GM12878 (cell line): ENCODE results near the gene SGTA. TPM values are rescaled to one million over a fixed set of nuclear protein-coding genes. Genes with fewer than 3 reads are reported as not detected.

Experiments used
- BCL11A ChIP-seq: IDR thresholded peaks from 2 replicates; pipeline ENCODE4 v1.6.1; 2011; ENCODE audit warnings: low read depth, low read length
- CBX5 ChIP-seq: sonication (generic); IDR thresholded peaks from 2 replicates; pipeline ENCODE4 v1.6.1; 2016; ENCODE audit warnings: low read depth, moderate library complexity, mild to moderate bottlenecking, inconsistent platforms
- CREM ChIP-seq: IDR thresholded peaks from 2 replicates; pipeline ENCODE4 v1.6.1; 2014; ENCODE audit warnings: antibody characterized with exemption, low read depth
- E4F1 ChIP-seq: fragments of 450-650 bp; IDR thresholded peaks from 2 replicates; pipeline ENCODE4 v1.6.1; 2018; ENCODE audit warnings: borderline replicate concordance, mild to moderate bottlenecking; ENCODE audit not compliant: partially characterized antibody
- EZH2 ChIP-seq: IDR thresholded peaks from 2 replicates; pipeline ENCODE4 v1.6.1; 2012; ENCODE audit warnings: low read depth, mild to moderate bottlenecking, control low read depth, inconsistent platforms, low read length, borderline replicate concordance; ENCODE audit not compliant: control insufficient read depth
- HDAC2 ChIP-seq: fragments of 200-600 bp; sonication (generic); IDR thresholded peaks from 2 replicates; pipeline ENCODE4 v1.6.1; 2017
- MAX ChIP-seq: IDR thresholded peaks from 2 replicates; pipeline ENCODE4 v1.6.1; 2012; ENCODE audit warnings: low read depth, low read length, improper control_type of control experiment
- MEF2B ChIP-seq: fragments of 450-650 bp; IDR thresholded peaks from 2 replicates; pipeline ENCODE4 v1.6.1; 2018; ENCODE audit warnings: mild to moderate bottlenecking, moderate library complexity; ENCODE audit not compliant: partially characterized antibody, poor library complexity, severe bottlenecking
- NFXL1 ChIP-seq: fragments of 450-650 bp; IDR thresholded peaks from 2 replicates; pipeline ENCODE4 v1.6.1; 2017; ENCODE audit warnings: antibody characterized with exemption, mild to moderate bottlenecking, borderline replicate concordance
- NRF1 ChIP-seq: conservative IDR thresholded peaks from 2 replicates; pipeline ENCODE4 v1.6.1; 2011; ENCODE audit warnings: mild to moderate bottlenecking, low read depth, low read length, improper control_type of control experiment
- PAX5 ChIP-seq: IDR thresholded peaks from 2 replicates; pipeline ENCODE4 v1.6.1; 2011; ENCODE audit warnings: low read depth, low read length, borderline replicate concordance
- PAX8 ChIP-seq: fragments of 450-650 bp; IDR thresholded peaks from 2 replicates; pipeline ENCODE4 v1.6.1; 2017; ENCODE audit warnings: mild to moderate bottlenecking, moderate library complexity
- PBX3 ChIP-seq: IDR thresholded peaks from 2 replicates; pipeline ENCODE4 v1.6.1; 2011; ENCODE audit warnings: mild to moderate bottlenecking, low read depth, low read length, moderate library complexity; ENCODE audit not compliant: insufficient replicate concordance
- PKNOX1 ChIP-seq: fragments of 450-650 bp; IDR thresholded peaks from 2 replicates; pipeline ENCODE4 v1.6.1; 2016; ENCODE audit warnings: mild to moderate bottlenecking
- POLR2A ChIP-seq: IDR thresholded peaks from 2 replicates; pipeline ENCODE4 v1.6.1; 2011; ENCODE audit warnings: low read depth, mild to moderate bottlenecking, low read length
- RB1 ChIP-seq: fragments of 450-650 bp; formaldehyde crosslinking; IDR thresholded peaks from 2 replicates; pipeline ENCODE4 v1.6.1; 2017; ENCODE audit warnings: mild to moderate bottlenecking, borderline replicate concordance
- SMAD1 ChIP-seq: fragments of 450-650 bp; IDR thresholded peaks from 2 replicates; pipeline ENCODE4 v1.6.1; 2018; ENCODE audit warnings: mild to moderate bottlenecking, low read depth; ENCODE audit not compliant: partially characterized antibody
- SREBF2 ChIP-seq: IDR thresholded peaks from 2 replicates; pipeline ENCODE4 v1.6.1; 2012; ENCODE audit warnings: mild to moderate bottlenecking, low read length
- USF2 ChIP-seq: IDR thresholded peaks from 2 replicates; pipeline ENCODE4 v1.6.1; 2011; ENCODE audit warnings: low read depth, low read length, improper control_type of control experiment, borderline replicate concordance
- ZNF217 ChIP-seq: fragments of 450-650 bp; IDR thresholded peaks from 2 replicates; pipeline ENCODE4 v1.6.1; 2017; ENCODE audit warnings: antibody characterized with exemption, mild to moderate bottlenecking
- ZZZ3 ChIP-seq: IDR thresholded peaks from 2 replicates; pipeline ENCODE4 v1.6.1; 2011; ENCODE audit warnings: low read depth; ENCODE audit not compliant: control insufficient read depth, insufficient read length
- polyA plus RNA-seq, 11 experiments: library from polyadenylated mRNA; depleted of rRNA in 4 of 11; unstranded in 6 of 11; stranded (reverse) in 5 of 11; fragments of >200 nt; fragmentation: Nextera tagmentation in 4 of 11; fragmentation: Illumina TruSeq in 1 of 11; extraction: Ambion mirVana in 4 of 11; extraction: Trizol in 1 of 11; gene quantifications; 1 replicate in 1 of 11; 2 replicates in 10 of 11; pipeline versions ENCODE4 v1.2.1 to v1.2.3, GENCODE V29; 2011 to 2016; ENCODE audit warnings: inconsistent platforms in 2 of 11, missing spikeins in 2 of 11, low read depth in 1 of 11
- total RNA-seq, 4 experiments: library from RNA; depleted of rRNA in 3 of 4; stranded (reverse); fragments of >200 nt in 3 of 4; fragmentation: Illumina TruSeq in 1 of 4; extraction: Trizol in 1 of 4; gene quantifications; 2 replicates each; pipeline versions ENCODE4 v1.2.1 to v1.2.3, GENCODE V29; 2013 to 2021

The SGTA gene
- total and polyA plus RNA-seq, 10 of the 15 experiments (the other 5 are each of a cell fraction or from before 2014, with no cell fraction given): 2.0 to 102 (median 48.2) TPM

- TF ChIP-seq EZH2: no peak
- TF ChIP-seq CBX5: no peak
- 0 out of 2 replicates have a peak, but pooled peaks have one; percentile 57 for TF ChIP-seq RB1
- no peak for TF ChIP-seq SMAD1
- no peak for TF ChIP-seq ZNF217
- no peak for TF ChIP-seq NFXL1
- TF ChIP-seq USF2: peak; percentile 99
- no peak for TF ChIP-seq ZZZ3
- peak; percentile 67; the same call in 1 of the 2 replicates for TF ChIP-seq PAX5
- peak; percentile 78 for TF ChIP-seq PKNOX1
- TF ChIP-seq E4F1: peak; percentile 51
- TF ChIP-seq HDAC2: no peak
- TF ChIP-seq MEF2B: peak; percentile 66
- no peak for TF ChIP-seq PAX8
- peak; percentile 94 for TF ChIP-seq NRF1
- TF ChIP-seq CREM: peak; percentile 98
- peak; percentile 88 for TF ChIP-seq POLR2A
- peak; percentile 34 for TF ChIP-seq PBX3
- TF ChIP-seq MAX: peak; percentile 100
- TF ChIP-seq SREBF2: no peak
- TF ChIP-seq BCL11A: no peak
Observed at GRCh38 chr19:2782936-2783780, at the start of gene SGTA (continued).
